NCI-H1417 (cell line): ENCODE data around the gene PRSS57.
"Not testable (repeated sequence)": the region's sequence is repeated elsewhere in the genome, so short reads cannot be mapped to it uniquely, and the experiment has no call there.

Experiments used
- DNase-seq, 3 experiments: peaks; one replicate each; lab custom pipeline; 2025; lab: John Stamatoyannopoulos, UW

Gene PRSS57

GRCh38 chr19:695352-695949, at the start of gene PRSS57:
TSS of gene PRSS57 (minus strand) at chr19:695452. CDS start at chr19:695430, 22 bp downstream.
- DNase-seq: no peak

GRCh38 chr19:743168-743687, 48.0 kb upstream of the PRSS57 start:
- DNase-seq: peak; percentile 33 to 94 (median 67)

- no peak for DNase-seq
These were observed 47.4 kb upstream of the PRSS57 start for GRCh38 chr19:742540-743075.

GRCh38 chr19:741506-742131, 46.4 kb upstream of the PRSS57 start:
- DNase-seq: no peak

- DNase-seq: not testable (repeated sequence)
These were observed 45.7 kb upstream of the PRSS57 start for GRCh38 chr19:740816-741505.

GRCh38 chr19:739998-740715, 44.9 kb upstream of the PRSS57 start:
- no peak for DNase-seq

- no peak for DNase-seq
These were observed 43.4 kb upstream of the PRSS57 start for GRCh38 chr19:738509-739128.

- peak in 2 of 3 experiments; percentile 20 to 46 for DNase-seq
These were observed 42.4 kb upstream of the PRSS57 start for GRCh38 chr19:737591-738093.

GRCh38 chr19:736125-736524, 40.9 kb upstream of the PRSS57 start:
- no peak for DNase-seq

- DNase-seq: no peak
These were observed 39.5 kb upstream of the PRSS57 start for GRCh38 chr19:734716-735115.

- no peak for DNase-seq
These were observed 37.2 kb upstream of the PRSS57 start for GRCh38 chr19:732148-733069.

- no peak for DNase-seq
These were observed 35.7 kb upstream of the PRSS57 start for GRCh38 chr19:731000-731399.

GRCh38 chr19:729965-730668, 34.9 kb upstream of the PRSS57 start:
- no peak for DNase-seq

- DNase-seq: not testable (repeated sequence)
These were observed 34.3 kb upstream of the PRSS57 start for GRCh38 chr19:729564-729963.

- no peak for DNase-seq
These were observed 32.8 kb upstream of the PRSS57 start for GRCh38 chr19:728011-728410.

- no peak for DNase-seq
These were observed 32.0 kb upstream of the PRSS57 start for GRCh38 chr19:726993-727956.

- DNase-seq: no peak
These were observed 30.3 kb upstream of the PRSS57 start for GRCh38 chr19:725461-726089.

GRCh38 chr19:723714-724113, 28.5 kb upstream of the PRSS57 start:
- no peak for DNase-seq
